ENCODE measurements around the gene STX16. TPM values are rescaled to one million over a fixed set of nuclear protein-coding genes. Genes with fewer than 3 reads are reported as not detected.

Gene STX16
- total and polyA plus RNA-seq, 2 donors (not counting 1 experiment from before 2014, with no cell fraction given): 39.3 to 64.9 TPM

- no peaks in the 10 kb centered on the region for H3K27me3 ChIP-seq (ENCODE audit: control insufficient read depth, insufficient read depth, low read length)
- H3K4me2 ChIP-seq (ENCODE audit: extremely low read depth, insufficient read depth, low read length): no peak overlapping the region
- peaks cover 4% of the 10 kb centered on the region for H3K36me3 ChIP-seq (ENCODE audit: control insufficient read depth, insufficient read depth, low read length)
- H3K4me3 ChIP-seq (replicated peaks in 1 of 4; ENCODE audit: control extremely low read depth in 1 of 4, insufficient read depth in 1 of 4, low read depth in 3 of 4, low read length in 4 of 4): no peak overlapping the region
- H3K27ac ChIP-seq (ENCODE audit: insufficient read depth, low read length): no peak overlapping the region
- DNase-seq (ENCODE audit: low read depth in 2 of 2): no peak
- no peaks in the 10 kb centered on the region for H3K4me1 ChIP-seq (ENCODE audit: control insufficient read depth, extremely low read depth, insufficient read depth, low read length)
- peaks cover 25% of the 10 kb centered on the region for H3K79me2 ChIP-seq (ENCODE audit: control insufficient read depth, insufficient read depth, low read length)
- H2AFZ ChIP-seq (ENCODE audit: low read length): no peak overlapping the region
- no peak for TF ChIP-seq CTCF (conservative IDR thresholded peaks at IDR 0.05 in 1 of 2, IDR thresholded peaks at IDR 0.05 in 1 of 2; ENCODE audit: low read depth in 1 of 2, low read length in 2 of 2)
- no peak overlapping the region for H3K9ac ChIP-seq (ENCODE audit: insufficient read depth, low read length)
- H4K20me1 ChIP-seq (ENCODE audit: control insufficient read depth, extremely low read depth, insufficient read depth, low read length): no peaks in the 10 kb centered on the region
- no peaks in the 10 kb centered on the region for H3K9me3 ChIP-seq (ENCODE audit: control insufficient read depth, insufficient read depth, low read depth, low read length)
Observed at GRCh38 chr20:58666702-58667101, 15.6 kb downstream of the STX16 start.

GRCh38 chr20:58667975-58668374 is 16.9 kb downstream of the STX16 start:
- TF ChIP-seq CTCF (conservative IDR thresholded peaks at IDR 0.05 in 1 of 2, IDR thresholded peaks at IDR 0.05 in 1 of 2; ENCODE audit: low read depth in 1 of 2, low read length in 2 of 2) (no peak), EZH2 (IDR thresholded peaks at IDR 0.05; ENCODE audit: low read length, missing control alignments) (no peak)
- Histone ChIP-seq H2AFZ (ENCODE audit: low read length) (no peak overlapping the region), H3K27ac (ENCODE audit: insufficient read depth, low read length) (no peak overlapping the region), H4K20me1 (ENCODE audit: control insufficient read depth, extremely low read depth, insufficient read depth, low read length) (no peaks in the 10 kb centered on the region), H3K4me1 (ENCODE audit: control insufficient read depth, extremely low read depth, insufficient read depth, low read length) (no peaks in the 10 kb centered on the region), H3K9ac (ENCODE audit: insufficient read depth, low read length) (no peak overlapping the region), H3K79me2 (ENCODE audit: control insufficient read depth, insufficient read depth, low read length) (peaks cover 17% of the 10 kb centered on the region), H3K4me3 (replicated peaks in 1 of 4; ENCODE audit: control extremely low read depth in 1 of 4, insufficient read depth in 1 of 4, low read depth in 3 of 4, low read length in 4 of 4) (no peak overlapping the region), H3K9me3 (ENCODE audit: control insufficient read depth, insufficient read depth, low read depth, low read length) (no peaks in the 10 kb centered on the region), H3K4me2 (ENCODE audit: extremely low read depth, insufficient read depth, low read length) (no peak overlapping the region), H3K36me3 (ENCODE audit: control insufficient read depth, insufficient read depth, low read length) (peaks cover 4% of the 10 kb centered on the region), H3K27me3 (ENCODE audit: control insufficient read depth, insufficient read depth, low read length) (no peaks in the 10 kb centered on the region)
- no peak for DNase-seq (ENCODE audit: low read depth in 2 of 2)

- H3K27ac ChIP-seq (ENCODE audit: insufficient read depth, low read length): no peak overlapping the region
- H2AFZ ChIP-seq (ENCODE audit: low read length): no peak overlapping the region
- no peak overlapping the region for H3K4me2 ChIP-seq (ENCODE audit: extremely low read depth, insufficient read depth, low read length)
- no peaks in the 10 kb centered on the region for H4K20me1 ChIP-seq (ENCODE audit: control insufficient read depth, extremely low read depth, insufficient read depth, low read length)
- DNase-seq (ENCODE audit: low read depth in 2 of 2): no peak
- TF ChIP-seq CTCF (conservative IDR thresholded peaks at IDR 0.05 in 1 of 2, IDR thresholded peaks at IDR 0.05 in 1 of 2; ENCODE audit: low read depth in 1 of 2, low read length in 2 of 2): no peak
- no peak for TF ChIP-seq EZH2 (IDR thresholded peaks at IDR 0.05; ENCODE audit: low read length, missing control alignments)
- H3K36me3 ChIP-seq (ENCODE audit: control insufficient read depth, insufficient read depth, low read length): peaks cover 4% of the 10 kb centered on the region
- peaks cover 11% of the 10 kb centered on the region for H3K79me2 ChIP-seq (ENCODE audit: control insufficient read depth, insufficient read depth, low read length)
- no peak overlapping the region for H3K9ac ChIP-seq (ENCODE audit: insufficient read depth, low read length)
- no peaks in the 10 kb centered on the region for H3K9me3 ChIP-seq (ENCODE audit: control insufficient read depth, insufficient read depth, low read depth, low read length)
- H3K4me1 ChIP-seq (ENCODE audit: control insufficient read depth, extremely low read depth, insufficient read depth, low read length): no peaks in the 10 kb centered on the region
- no peaks in the 10 kb centered on the region for H3K27me3 ChIP-seq (ENCODE audit: control insufficient read depth, insufficient read depth, low read length)
- H3K4me3 ChIP-seq (replicated peaks in 1 of 4; ENCODE audit: control extremely low read depth in 1 of 4, insufficient read depth in 1 of 4, low read depth in 3 of 4, low read length in 4 of 4): no peak overlapping the region
Observed at GRCh38 chr20:58668901-58669286, 17.8 kb downstream of the STX16 start.
